Thoracic aorta endothelial cell (primary cell): ENCODE measurements around the gene GRAMD2B. TPM values are rescaled to one million over a fixed set of nuclear protein-coding genes. Genes with fewer than 3 reads are reported as not detected.

Source experiments
- total RNA-seq: library from RNA; depleted of rRNA; stranded (reverse); fragments of >200 nt; gene quantifications from 2 replicates; pipeline ENCODE4 v1.2.3, GENCODE V29; 2012

Gene GRAMD2B, protein sequence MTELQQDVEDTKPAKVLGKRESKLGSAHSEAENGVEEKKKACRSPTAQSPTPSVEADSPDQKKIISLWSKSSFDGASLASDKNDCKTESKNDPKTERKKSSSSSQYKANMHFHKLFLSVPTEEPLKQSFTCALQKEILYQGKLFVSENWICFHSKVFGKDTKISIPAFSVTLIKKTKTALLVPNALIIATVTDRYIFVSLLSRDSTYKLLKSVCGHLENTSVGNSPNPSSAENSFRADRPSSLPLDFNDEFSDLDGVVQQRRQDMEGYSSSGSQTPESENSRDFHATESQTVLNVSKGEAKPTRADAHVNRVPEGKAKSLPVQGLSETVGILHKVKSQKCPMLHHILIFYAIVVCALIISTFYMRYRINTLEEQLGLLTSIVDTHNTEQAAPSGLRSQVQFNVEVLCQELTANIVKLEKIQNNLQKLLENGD
- total RNA-seq: 3.4 and 3.5 TPM in 2 replicates

DNA sequence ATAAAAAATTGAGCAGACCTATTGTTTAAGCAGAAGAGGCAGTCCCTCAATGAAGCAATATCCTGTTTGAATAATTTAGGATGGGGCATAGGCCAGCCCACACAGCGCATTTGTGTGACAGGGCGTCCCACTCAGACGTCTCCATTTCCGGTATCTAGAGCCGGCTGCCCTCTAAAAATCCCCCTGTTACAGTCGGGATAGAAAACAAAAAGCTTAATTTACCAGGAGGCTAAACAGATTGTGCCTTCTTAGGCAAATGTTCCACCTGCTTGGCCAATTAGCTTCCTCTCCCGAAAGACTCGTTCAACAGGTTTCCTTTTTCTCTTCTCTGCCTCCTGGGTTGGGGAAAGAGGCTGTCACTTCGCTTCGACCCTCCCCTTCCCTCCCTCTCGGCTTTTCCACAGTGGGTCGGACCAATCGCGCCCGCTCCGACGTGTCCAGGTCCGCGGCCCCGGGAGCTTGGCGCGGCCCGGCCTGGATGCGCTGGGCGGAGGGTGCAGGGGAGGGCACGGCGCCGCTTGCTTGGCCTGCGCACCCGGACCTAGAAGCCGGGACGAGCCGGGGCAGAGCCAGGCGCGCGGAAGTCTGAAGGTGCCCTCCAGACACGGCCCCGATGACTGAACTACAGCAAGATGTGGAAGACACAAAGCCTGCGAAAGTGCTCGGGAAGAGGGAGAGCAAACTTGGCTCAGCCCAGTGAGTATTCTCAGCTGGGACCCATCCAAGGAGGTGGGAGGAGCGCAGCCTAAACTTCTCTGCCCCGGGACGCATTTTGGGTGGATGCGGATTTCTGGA is at the start of gene GRAMD2B:
Gene GRAMD2B, plus strand, starts transcription at position 416 of the 795 bp plus-strand sequence. Its CDS starts 198 bp downstream, at position 614.

Other genes with a start within 250 kb of the GRAMD2B start
- gene ALDH7A1, start 171.8 kb downstream of the GRAMD2B start, total RNA-seq: 62.4 and 71.1 TPM in 2 replicates
- gene PHAX, start 177.5 kb downstream of the GRAMD2B start, total RNA-seq: 79.1 and 82.5 TPM in 2 replicates